Gastroesophageal sphincter (tissue), 2 donors: ENCODE results near the gene AFAP1.

Experiments
- EP300 ChIP-seq: sonication (generic); formaldehyde crosslinking; IDR thresholded peaks from one replicate; pipeline ENCODE4 v1.6.1; 2017; ENCODE audit warnings: antibody characterized with exemption, mild to moderate bottlenecking
- POLR2A ChIP-seq, 2 donors: fragments of 450-650 bp; IDR thresholded peaks; one replicate each; pipeline ENCODE4 v1.6.1; 2017; ENCODE audit warnings: antibody characterized with exemption in 2 of 2, mild to moderate bottlenecking in 2 of 2, moderate library complexity in 1 of 2

DNA sequence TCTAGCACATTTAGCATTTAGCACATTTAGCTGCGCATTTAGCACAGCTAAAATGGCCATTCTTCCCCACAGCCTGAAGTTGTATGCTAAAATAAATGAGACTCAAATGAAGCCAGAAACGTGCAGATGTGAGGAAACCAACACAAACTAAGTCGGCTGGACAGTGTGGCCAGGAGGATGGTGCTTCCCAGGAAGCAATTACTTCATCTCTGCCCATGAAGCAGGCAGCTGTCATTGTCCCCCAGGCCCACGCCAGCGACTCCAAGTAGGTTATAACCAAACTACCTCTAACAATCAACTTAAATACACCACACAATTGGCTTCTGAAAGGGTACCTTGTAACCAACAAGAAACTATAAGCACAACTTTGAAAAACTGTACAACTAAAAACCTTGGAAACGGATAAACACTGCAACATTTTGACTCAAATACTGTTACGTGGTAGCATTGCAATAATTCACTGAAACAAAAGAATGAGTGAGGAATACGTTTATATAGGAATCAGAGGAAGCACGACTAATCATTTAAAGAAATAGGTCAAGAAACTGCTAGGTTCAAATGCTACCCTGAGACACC lies 39.2 kb downstream of the AFAP1 start:
- no peak for TF ChIP-seq EP300
- TF ChIP-seq POLR2A (IDR thresholded peaks at IDR 0.05): no peak
